NOMO-1 treated with dmso at 0.1 percent for 144 hours (cell line): Measurements from ENCODE around the gene GALK1.
"Not testable (repeated sequence)": the region's sequence is repeated elsewhere in the genome, so short reads cannot be mapped to it uniquely, and the experiment has no call there.

Source experiments
- DNase-seq: peaks from one replicate; lab custom pipeline; 2025; ENCODE audit not compliant: unreplicated experiment; lab: John Stamatoyannopoulos, UW

GALK1 gene

DNA sequence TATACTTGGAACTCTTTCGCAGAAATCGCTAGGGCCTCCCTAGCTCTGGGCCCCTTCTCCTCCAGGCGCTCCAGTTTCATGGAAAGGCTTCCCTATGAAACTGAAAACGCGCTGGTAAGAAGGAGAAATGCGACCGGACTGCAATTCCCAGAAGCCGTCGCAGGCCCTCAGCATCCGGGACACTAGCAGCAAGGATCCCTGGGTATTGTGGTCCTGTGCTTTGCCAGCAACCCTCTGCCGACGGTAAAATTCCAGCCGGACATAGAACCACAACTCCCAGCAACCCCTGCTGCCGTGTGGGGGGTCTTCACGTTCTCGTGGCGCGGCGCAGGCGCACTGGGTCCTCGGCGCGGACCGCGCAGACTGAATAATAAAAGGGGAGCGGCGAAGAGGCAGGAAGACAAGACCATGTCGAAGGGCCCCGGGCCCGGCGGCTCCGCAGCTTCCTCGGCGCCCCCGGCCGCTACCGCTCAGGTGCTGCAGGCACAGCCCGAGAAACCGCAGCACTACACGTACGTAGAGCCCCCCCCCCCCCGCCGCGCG is 19.6 kb upstream of the GALK1 start, which contains the start of gene UNK:
TSS of gene UNK (plus strand) at position 334 of the 543 bp plus-strand sequence. CDS start at position 409, 75 bp downstream.
- DNase-seq = peak; percentile 97

DNA sequence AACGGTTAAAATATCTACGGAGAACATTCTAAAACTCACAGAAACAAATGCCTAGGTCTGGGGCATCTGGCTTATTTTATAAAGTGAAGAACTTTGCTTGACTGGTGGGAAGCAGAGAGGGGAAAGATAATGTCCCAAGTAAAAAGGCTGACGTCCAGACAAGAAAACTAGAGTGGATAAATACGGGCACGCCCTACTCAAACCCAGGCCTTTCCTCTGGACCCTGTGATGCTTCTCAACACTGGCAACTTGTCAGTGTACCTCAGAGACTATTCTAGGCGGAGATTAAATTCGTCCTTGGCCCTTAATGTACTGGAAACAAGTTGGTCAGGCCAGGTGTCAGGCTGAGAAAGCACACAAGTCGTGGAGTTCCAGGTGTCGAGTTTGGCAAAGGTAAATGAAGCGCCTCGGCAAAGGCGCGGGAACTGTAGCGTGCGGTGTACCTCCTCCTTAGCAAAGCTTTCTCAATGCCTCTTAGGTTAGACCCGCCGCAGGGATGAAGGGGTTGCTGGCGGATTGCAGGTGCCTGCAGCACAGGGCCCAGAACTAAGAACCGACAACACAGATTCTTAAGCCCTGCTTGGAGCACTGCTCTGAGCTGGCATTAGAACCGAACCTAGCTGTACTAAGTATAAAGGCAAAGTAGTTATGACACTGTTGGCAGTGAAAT is 18.9 kb upstream of the GALK1 start:
- no peak for DNase-seq

GRCh38 chr17:75783069-75783783 is 18.2 kb upstream of the GALK1 start:
- peak; percentile 78 for DNase-seq

GRCh38 chr17:75779987-75780889 is 15.2 kb upstream of the GALK1 start:
- DNase-seq = no peak

GRCh38 chr17:75779250-75779986 is 14.4 kb upstream of the GALK1 start:
- peak; percentile 97 for DNase-seq

- peak; percentile 68 for DNase-seq
These were observed 13.9 kb upstream of the GALK1 start for GRCh38 chr17:75778861-75779249.

- not testable (repeated sequence) for DNase-seq
These were observed 13.3 kb upstream of the GALK1 start for GRCh38 chr17:75778066-75778860.

GRCh38 chr17:75777296-75777922 is 12.4 kb upstream of the GALK1 start:
- no peak for DNase-seq

DNA sequence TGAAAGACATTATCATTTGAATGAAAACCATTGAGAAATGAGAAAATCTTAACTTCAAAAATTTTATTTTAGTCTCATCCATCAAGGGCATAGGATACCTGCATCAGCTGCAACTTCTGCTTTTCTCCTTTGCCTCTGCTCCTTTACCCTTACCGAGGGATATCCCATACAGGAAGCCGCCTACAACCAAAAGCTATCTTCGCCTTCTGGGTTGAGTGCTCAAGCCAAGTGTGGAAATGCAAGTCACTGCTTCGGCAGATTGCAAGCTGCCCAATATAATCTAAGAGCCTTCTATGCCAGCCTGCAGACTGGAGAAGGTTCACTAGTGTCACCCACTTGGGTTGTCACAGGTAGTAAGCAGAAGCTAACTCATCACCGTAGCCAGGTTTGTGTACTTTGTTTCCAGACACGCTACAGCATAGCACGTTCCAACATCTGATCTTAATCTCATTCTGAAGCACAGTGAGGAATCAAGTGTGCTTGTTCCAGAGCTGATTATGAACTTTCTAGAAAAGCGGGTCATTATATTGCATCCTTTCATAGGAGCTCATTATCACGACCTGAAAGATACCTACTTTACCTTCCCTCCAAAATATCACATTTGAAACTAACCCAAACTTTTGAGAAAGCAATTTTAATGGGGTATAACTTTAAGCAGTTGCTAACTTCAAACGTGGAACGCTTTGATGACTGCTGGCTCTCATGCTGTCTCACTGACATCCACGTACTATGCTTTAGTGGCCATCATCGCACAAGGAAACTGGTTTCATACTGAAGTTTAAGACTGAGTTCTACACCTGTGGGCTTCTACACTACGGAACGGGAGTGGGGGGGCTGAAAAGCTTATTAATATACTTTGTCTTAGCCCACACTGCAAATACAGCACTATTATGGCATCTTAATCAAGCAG is 11.6 kb upstream of the GALK1 start:
- peak; percentile 23 for DNase-seq

- no peak for DNase-seq
These were observed 10.1 kb upstream of the GALK1 start for GRCh38 chr17:75774991-75775668.

GRCh38 chr17:75774471-75774990 is 9.5 kb upstream of the GALK1 start:
- no peak for DNase-seq

GRCh38 chr17:75773808-75774470 is 8.9 kb upstream of the GALK1 start:
- no peak for DNase-seq

- no peak for DNase-seq
These were observed 8.3 kb upstream of the GALK1 start for GRCh38 chr17:75773121-75773807.

DNA sequence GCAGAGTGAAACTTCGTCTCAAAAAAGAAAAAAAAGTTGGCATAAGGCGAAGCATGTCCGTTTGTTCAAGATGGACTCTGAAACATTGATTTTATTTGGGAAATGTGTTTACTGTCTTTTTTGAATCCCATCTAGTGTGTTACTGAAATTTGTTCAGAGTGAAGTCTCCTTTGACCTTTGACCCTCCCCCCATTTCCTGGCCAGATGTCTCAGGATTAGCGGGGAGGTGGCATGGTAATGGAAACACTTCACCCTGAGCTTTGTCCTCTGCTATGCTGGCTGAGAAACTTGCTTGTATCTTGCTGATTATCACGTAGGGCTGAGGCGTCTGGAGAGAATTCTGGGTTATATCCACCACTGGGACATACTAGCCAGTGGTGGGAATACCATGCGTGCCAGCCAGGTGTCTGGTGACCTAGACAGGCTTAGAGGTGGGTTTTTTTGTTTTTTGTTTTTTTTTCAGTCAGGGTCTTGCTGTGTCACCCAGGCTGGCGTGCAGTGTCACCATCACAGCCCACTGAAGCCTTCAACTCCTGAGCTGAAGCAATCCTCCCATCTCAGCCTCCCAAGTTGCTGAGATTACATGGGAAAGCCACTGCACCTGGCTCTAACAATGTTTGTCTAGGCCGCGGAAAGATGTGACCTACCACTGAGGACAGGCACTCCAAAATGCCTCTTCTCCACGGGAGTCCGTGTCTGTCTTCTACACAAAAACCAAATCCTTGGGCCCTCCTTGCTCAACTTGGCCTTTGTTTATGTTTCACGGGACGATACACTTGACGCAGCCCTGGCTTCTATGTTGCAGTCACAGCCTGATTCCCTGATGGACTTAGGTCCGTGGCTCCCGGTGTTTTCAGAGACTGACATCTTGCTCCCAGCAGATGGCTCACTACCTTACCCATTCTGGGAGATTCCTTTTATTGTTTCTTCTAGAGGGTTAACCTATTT is 6.6 kb upstream of the GALK1 start:
- DNase-seq = no peak

DNA sequence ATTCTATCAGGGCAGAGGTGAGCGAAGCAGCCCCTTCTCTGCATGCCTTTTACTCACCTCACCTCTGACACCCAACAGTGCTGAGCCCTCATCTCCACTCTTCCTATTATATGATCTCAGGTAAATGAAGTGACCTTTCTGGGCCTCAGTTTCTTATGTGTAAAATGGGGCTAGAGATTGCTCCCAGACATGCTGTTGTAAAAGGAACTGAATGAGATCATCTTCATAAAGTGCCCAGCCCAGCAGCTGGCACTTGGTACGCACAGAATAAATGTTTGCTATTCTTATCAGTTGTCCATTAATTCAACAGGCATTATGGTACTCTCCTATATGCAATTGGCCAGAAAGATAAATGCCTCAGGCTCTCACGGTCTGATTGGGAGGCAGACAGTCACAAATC is 4.5 kb upstream of the GALK1 start:
- no peak for DNase-seq
